Stimulated activated CD8-positive, alpha-beta memory T cell treated with anti-CD3 and anti-CD28 coated beads, Interleukin-12 subunit alpha, Interleukin-12 subunit beta, amount 100 ng/mL, for 1 hour (primary cell): ENCODE data around the gene COX6B1.
"Not testable (repeated sequence)": the region's sequence is repeated elsewhere in the genome, so short reads cannot be mapped to it uniquely, and the experiment has no call there.

ENCODE experiments used
- DNase-seq: peaks from one replicate; pipeline ENCODE4 v3.0.0-alpha.2; 2020; ENCODE audit warnings: low read depth

Gene COX6B1

DNA sequence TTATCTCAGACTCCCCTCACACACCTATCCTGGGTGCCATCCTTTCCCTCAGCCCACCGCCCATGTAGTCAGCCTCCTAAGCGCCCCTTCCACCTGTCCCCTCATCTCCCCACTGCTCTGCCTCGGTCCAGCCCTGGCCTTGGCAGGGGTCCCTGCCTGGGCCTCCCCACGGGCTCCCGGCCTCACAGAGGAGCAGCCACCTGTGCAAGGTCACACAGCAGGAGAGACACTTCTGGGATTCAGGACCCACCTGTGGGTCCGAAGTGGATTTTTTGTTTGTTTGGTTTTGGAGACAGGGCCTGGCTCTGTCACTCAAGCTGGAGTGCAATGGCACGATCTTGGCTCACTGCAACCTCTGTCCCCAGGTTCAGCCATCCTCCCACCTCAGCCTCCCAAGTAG, 17.5 kb downstream of the COX6B1 start:
- DNase-seq, result no peak

DNA sequence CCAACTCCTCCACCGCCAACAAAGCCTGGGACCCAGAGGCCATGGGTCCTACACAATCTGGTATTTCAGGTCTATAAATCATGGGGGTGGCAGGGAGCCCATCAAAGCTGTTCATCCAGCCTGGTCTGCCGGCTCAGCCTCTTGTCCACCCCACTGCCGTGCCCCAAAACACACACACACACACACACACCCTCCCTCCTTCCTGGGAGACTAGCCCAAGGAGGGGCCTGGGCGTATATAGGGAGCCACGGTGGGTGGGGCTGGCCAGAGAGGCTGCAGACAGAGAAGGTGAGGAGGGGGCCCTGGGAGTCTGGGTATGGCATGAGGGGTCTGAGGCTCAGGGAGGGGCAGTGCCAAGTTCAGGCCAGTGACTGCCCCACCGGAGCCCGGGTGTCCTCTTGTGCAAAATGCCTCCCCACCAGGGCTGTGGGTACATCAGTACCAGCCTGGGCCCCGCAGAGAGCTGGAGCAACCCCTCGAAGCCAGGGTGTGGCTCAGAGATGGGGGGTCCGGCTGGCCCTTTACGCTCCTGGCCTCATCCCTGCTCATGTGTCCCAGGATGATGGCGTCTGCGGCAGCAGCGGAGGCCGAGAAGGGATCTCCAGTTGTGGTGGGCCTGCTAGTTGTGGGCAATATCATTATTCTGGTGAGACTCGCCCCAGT, 18.3 kb downstream of the COX6B1 start, which contains the start of gene UPK1A:
Gene UPK1A (plus strand): TSS at position 267 of the 663 bp plus-strand sequence. CDS start 296 bp downstream, at position 563.
- DNase-seq, result no peak

DNA sequence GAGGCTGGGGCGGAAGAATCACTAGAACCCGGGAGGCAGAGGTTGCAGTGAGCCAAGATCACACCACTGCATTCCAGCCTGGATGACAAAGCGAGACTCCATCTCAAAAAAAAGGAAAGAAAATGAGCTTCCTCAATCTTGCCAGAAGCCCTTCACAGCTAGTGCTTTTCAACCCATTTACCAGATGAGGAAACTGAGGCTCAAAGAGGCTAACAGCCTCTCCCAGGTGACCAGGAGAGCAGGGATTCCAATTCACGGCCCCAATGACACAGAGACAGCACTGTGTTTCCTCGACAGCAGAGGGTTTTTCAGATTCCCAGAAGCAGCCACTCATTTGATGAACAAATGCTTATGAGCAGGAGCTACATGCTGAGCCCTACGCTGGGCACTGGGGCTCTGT, 21.4 kb downstream of the COX6B1 start:
- DNase-seq, result no peak

DNA sequence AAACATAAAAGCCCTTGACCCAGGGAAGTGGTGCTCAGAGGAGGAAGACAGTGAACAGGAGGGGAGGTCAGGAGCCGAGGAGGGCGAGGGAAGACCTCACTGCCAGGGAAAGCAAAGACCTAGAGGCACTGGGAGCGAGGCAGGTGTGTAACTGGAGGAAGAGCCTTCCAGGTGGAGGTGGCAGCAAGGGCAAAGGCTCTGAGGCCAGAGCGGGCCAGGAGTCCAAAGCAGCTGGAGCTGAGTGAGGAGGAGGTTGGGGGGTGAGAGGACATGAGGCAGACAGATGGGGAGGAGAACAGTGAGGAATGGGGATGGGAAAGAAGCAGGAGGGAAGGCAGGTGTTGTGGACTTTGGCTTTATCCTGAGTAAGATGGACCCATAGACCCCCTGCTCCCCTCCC, 21.9 kb downstream of the COX6B1 start:
- no peak for DNase-seq

DNA sequence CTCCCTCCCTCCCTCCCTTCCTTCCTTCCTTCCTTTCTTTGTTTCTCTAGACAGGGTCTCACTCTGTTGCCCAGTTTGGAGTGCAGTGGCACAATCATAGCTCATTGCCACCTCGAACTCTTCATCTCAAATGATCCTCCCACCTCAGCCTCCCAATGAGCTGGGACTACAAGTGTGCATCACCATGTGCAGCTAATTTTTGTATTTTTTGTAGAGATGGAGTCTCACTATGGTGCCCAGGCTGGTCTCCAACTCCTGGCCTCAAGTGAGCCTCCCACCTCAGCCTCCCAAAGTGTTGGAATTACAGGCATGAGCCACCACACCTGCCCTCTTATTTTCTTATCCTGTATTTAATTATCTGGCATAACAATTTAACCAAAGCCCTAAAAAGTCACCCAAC, 22.6 kb downstream of the COX6B1 start:
- DNase-seq, result no peak

DNA sequence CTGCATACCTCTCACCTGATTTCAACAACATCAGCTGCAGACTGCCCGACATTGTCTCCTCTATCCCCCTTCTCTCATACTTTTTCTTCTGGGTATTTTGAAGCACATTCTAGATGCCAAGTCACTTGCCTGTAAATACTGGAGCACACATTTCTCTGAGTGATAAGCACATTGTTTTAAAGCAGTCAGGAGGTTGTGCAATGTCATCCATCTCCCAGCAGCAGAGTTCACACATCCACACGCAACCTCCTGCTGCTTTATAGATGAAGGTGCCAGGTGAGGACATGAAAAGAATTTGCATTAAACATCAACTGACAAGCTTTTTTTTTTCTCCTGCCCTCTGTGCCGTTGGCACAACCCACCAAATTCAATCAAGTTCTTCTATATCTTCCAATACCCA, 23.7 kb downstream of the COX6B1 start:
- no peak for DNase-seq

DNA sequence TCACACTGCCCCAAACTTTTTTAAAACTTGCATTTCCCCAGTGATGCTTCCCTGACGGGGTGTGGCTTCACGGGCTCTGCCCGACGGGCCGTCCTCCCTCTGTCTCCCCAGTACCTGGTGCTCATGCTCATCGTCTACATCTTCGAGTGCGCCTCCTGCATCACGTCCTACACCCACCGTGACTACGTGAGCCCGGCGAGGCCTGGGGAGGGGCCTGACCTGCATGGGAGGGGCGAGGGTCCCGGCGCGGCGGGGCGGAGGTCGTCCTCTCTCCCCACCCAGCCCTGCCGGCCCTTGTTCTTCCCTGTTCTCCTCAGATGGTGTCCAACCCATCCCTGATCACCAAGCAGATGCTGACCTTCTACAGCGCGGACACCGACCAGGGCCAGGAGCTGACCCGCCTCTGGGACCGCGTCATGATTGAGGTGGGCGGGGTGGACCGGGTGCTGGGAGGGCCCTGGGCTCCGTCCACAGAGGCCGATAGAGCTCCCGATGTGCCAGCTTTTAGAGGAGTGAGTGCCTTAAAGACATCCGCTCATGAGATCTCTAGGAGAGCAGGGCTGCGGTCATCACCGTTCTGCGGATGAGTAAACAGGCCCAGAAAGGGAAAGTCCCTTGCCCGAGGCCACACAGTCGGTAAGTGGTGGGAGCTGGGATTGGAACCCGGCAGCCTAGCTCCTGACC, 25.1 kb downstream of the COX6B1 start:
- DNase-seq, result peak; percentile 6

DNA sequence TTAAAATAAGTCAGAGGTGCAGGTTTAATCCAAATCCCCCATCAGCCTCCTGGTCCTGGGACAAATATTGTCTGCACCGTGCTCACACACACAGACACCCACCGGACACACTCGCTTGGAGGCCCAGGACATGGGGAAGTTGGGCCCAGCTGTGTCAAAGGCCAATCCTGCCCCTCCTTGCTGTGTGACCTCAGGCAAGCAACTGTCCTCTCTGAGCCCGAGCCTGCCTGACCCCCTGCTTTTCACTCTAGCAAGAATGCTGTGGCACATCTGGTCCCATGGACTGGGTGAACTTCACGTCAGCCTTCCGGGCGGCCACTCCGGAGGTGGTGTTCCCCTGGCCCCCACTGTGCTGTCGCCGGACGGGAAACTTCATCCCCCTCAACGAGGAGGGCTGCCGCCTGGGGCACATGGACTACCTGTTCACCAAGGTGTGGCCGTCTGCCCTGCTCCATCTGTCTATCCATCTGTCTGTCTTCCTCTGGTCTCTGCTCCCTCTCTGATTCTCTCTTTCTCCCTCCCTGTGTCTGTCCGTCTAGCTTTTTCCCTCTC, 27.5 kb downstream of the COX6B1 start:
- no peak for DNase-seq

DNA sequence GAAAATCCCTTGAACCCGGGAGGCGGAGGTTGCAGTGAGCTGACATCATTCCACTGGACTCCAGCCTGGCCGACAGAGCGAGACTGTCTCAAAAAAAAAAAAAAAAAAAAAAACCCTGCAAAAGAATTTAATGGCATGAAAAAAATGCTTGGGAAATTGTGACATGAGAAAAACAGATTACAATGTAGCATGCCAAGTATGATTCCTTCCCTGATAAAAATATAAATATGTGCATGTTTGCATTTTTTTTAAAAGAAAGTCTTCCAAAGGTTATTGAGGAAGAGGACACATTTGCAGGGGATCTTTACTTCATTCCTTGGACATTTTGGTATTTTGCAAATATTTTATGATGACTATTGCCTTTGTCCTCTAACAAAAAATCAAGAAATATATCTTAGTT, 41.7 kb downstream of the COX6B1 start:
- no peak for DNase-seq

DNA sequence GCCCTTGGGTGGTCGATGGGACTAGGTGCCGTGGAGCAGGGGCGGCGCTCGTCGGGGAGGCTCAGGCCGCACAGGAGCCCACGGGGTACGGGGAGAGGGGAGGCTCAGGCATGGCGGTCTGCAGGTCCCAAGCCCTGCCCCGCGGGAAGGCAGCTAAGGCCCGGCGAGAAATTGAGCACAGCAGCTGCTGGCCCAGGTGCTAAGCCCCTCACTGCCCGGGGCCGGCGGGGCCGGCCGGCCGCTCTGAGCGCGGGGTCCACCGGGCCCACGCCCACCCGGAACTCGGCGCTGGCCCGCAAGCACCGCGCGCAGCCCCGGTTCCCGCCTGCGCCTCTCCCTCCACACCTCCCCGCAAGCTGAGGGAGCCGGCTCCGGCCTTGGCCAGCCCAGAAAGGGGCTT, 43.0 kb downstream of the COX6B1 start:
- DNase-seq, result not testable (repeated sequence)

DNA sequence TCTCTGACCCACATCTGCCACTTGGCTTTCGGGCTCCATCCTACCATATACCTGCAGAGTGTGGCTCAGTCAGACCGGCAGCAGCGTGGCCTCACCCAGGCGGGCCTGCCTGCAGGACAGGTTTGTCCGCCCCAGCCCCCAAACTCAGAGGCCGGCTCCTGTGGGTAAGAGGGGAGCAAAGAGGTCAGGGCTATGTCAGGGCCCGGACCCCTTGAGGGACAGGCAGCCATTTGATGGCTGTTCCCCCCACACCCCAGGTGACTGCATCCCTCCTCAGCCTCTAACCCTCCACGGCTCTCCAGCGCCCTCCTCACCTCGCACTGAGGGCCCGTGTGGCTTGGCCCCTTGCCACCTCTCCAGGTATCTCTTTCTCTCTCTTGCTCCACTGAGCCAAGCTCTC, 43.9 kb downstream of the COX6B1 start:
- no peak for DNase-seq

DNA sequence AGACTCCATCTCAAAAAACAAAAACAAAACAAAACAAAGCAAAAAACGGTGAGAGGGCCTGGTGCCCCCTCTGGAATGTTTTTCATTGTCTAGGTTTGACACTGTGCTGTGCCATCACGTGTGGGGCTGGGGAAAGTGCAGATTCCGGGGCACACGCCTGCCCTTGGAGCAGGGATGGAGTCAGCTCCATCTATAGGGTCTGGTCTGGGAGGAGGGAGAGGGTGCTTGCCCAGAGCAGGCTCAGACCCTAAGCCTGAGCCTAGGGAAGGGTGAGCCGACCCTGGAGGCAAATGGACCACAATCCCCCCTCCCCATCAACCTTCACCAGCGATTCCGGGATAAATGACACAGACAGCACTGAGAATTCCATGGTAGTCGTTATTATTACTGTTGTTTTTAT, 45.3 kb downstream of the COX6B1 start:
- DNase-seq, result no peak

DNA sequence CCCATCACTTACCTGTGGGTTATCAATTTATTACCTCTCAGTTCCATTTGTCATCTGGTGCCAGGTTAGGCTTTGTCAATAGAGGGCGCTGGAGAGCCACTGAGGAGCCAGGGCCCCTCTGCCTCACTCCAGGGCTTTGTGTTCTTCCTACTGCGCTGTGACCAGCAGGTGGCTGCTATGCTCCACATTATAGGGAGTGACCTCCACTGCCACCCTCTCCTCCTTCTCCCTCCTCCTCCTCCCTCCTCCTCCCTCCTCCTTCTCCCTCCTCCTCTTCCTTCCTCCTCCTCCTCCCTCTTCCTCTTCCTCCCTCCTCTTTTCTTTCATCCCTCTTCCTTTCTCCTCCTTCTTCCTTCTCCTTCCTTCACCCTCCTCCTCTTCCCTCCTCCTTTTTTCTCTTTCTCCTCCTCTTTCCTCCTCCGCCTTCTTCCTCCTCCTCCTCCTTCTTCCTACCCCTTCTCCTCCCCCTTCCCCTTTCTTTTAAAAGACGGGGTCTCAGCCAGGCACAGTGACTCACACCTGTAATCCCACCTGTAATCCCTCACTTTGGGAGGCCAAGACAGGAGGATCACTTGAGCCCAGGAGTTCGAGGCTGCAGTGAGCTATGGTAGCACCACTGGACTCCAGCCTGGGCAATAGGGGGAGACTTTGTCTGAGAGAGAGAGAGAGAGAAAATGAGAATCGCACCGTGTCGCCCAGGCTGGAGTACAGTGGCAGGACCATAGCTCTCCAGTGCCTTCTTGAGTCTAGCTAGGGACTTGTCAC, 45.9 kb downstream of the COX6B1 start:
- peak; percentile 84 for DNase-seq

DNA sequence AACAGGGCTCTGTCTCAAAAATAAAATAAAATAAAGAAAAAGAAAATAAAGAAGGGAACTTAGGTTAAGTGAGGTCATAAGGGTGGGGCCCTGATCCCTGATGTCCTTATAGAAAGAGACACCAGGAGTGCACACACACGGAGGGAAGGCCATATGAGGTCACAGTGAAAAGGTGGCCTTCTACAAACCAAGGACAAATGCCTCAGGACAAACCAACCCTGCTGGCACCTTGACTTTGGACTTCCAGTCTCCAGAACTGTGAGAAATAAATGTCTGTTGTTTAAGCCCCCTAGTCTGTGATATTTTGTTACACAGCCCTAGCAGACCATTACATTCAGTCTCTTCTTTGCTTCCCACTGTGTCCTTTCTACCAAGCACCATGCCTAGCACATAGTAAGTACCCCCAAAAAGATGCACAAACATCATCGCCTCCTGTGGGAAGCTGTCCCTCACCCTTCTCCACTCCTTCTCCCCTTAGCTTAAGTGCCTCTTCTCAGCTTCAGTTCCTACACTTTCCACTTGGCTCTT, 47.8 kb downstream of the COX6B1 start:
- no peak for DNase-seq

DNA sequence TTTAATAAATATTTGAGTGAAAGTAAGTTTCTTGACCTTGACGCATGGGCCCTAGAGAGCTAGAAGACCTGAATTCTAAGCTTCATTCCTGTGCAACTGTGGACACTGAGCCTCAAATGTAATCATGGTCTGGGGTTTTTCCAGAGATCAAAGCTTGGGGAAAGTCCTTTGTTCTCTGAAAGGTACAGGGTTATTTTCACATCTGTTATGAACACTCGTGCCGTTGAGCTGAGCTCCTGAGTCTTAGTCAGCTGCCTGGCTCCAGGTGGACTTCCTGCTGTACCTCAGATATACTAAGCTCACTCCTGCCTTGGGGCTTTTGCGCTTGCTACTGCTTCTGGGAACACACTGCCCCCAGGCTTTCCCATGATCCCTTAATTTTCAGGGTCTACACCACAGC, 48.7 kb downstream of the COX6B1 start:
- no peak for DNase-seq

DNA sequence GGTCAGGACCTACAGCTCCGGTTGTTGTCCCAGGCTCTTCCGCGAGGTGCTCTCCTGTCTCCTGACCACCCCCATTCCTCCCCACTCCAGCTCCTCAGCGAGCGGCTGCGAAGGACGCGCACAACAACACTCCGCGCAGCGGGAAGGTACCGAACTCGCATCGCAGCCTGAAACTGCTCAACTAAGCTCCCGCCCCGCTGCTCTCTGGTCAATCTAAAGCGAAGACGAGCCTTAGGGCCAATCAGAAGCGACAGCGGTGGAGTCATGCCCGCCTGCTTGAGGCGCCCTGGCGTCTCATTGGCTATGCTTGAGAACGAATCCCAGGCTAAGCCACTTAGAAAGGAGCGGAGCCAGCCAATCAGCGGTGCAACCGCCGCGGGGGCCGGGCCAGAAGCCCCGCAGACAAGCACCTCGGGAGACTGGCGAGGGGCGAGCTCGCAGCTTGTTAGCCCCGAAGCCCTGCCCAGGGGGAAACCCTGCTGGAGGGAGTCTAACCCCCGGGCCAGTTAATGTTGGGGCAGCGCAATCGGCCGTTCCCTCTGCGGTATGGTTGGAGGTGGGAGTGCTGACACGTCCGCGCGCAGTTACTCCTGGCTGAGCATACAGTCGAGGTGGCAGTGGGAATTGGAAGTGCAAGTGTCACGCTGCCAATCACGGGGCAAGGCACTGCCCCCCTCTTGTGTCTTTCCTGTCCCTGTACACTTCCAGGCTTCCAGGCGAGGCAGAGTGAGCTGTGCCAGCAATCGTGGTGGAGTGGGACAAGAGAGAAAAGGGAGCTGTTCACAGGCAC, 54.3 kb downstream of the COX6B1 start:
- DNase-seq, result peak; percentile 89

DNA sequence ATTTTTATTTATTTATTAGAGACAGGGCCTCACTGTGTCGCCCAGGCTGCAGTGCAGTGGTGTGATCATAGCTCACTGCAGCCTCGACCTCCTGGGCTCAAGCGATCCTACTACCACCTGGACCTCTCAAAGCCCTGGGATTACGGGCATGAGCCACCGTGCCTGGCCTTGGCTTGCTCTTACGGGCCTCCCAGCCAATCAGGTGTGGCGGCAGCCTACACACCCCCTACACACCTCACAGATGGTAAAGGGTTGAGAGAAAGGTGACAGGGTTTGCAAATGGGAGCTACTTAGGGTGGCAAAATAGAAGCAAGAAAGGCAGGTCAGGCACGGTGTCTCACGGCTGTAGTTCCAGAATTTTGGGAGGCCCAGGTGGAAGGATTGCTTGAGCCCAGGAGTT, 55.2 kb downstream of the COX6B1 start:
- no peak for DNase-seq

DNA sequence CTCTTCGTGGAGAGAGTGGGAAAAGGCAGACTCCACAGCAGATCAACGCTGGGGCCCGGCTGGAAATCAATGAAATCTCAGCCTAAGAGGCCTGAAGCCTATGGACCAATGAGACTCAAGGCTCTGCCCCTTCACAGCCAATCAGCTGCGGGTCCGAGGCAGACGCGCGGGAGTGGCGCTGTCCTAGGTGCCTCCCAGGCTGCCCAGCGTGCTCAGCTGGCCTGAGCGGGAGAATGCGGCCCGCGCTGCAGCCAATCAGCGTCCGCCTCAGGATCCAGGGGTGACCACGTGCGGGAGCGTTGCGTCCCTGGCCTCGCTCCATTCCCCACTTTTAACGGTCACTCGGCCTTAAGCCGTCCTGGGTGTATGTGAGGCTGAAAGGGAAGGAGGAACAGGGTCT, 56.1 kb downstream of the COX6B1 start, which contains the start of gene ZBTB32:
Gene ZBTB32 (plus strand): TSS at position 341 of the 400 bp plus-strand sequence. CDS start 10,069 bp downstream, outside the sequence.
- DNase-seq, result no peak
